GM12874 (cell line): ENCODE results near the gene RSRC1.

ENCODE experiments used
- CTCF ChIP-seq: IDR thresholded peaks from 2 replicates; pipeline ENCODE4 v1.5.1; 2011; ENCODE audit warnings: low read depth, mild to moderate bottlenecking, control low read depth, low read length, moderate library complexity; ENCODE audit not compliant: insufficient read depth

The RSRC1 gene

DNA sequence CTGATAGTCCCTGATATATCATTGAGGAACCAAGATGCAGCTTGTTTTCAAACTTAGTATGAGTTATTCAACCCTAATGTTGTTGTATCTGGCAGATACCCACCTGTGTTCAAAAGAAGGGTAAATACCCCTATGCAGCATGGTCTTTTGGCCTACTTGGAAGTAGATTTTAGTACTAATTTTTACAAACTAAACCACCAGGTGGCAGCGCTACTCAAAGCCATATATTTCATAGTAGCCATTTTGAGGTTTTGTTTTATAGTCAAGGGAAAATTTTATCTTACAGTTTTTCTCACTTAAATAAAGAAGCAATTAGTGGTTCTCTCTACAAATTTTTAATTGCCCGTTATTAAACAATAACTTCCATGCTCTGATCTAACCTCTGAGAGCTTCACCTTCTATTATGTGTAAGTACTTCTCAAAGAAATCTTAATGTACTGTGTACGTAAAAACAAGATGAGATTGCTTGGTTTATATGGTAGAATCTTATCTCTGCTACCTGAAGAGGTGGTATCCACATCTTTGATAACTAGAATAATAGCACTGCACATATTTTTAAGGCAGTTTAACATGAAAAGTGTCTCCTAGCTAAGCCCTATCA is 429.6 kb downstream of the RSRC1 start:
- peak; percentile 30 for TF ChIP-seq CTCF

- no peak for TF ChIP-seq CTCF
Observed at GRCh38 chr3:158540066-158540465, 430.2 kb downstream of the RSRC1 start.

DNA sequence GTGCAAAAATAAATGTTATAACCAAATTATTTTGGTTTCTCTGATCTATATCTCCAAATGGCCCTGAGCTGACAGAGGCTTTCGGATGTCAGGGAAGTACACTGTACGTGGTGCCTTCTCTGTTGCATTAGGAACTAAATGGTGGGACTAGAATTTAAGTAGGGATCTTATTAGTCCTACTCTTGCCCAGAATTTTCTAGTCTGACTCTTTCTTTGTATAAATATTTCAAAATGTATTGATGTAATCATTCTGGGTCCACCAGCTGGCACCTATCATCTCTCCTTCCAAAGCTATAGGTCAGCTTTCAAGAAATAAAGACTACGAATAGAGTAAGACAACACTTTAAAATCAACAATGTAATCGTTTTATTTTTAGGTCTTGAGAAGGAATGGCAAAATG is 438.8 kb downstream of the RSRC1 start:
- no peak for TF ChIP-seq CTCF

DNA sequence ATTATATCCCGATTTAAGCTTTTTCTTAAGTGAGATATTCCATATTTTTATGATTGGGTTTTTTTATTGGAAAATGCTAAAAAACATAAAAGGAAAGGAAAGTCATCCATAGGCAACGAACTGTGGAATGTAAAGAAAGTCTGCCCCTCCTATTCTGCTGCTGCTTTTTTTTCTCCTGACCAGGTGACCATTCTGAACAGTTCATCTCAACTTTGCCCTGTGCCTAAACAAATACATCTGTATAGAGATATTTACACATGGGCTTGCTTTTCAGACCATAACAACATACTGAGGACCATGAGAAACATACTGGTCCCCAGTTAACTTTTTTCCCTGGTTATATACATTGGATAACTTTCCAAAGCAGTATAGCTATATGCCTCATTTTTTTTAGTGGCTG is 442.2 kb downstream of the RSRC1 start:
- TF ChIP-seq CTCF: no peak

DNA sequence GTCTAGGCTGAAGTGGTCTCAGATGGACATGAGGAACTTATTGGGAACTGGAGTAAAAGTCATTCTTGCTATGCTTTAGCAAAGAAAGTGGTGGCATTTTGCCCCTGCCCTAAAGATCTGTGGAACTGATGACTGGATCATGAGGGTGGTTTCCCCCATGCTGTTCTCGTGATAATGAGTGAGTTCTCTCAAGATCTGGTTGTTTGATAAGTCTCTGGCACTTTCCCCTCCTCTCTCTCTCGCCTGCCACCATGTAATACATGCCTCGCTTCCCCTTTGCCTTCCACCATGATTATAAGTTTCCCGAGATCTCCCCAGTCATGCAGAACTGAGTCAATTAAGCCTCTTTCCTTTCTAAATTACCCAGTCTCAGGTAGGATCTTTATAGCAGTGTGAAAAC is 449.6 kb downstream of the RSRC1 start:
- no peak for TF ChIP-seq CTCF

GRCh38 chr3:158560979-158561378 is 451.1 kb downstream of the RSRC1 start:
- TF ChIP-seq CTCF: no peak

GRCh38 chr3:158562674-158563073 is 452.8 kb downstream of the RSRC1 start:
- no peak for TF ChIP-seq CTCF
